Hippocampal formation (tissue), 2 donors: ENCODE results near the gene CLCN2.
"Not testable (repeated sequence)": the region's sequence is repeated elsewhere in the genome, so short reads cannot be mapped to it uniquely, and the experiment has no call there.

ENCODE experiments used
- DNase-seq, 2 donors: peaks; one replicate each; lab custom pipeline; 2025; lab: John Stamatoyannopoulos, UW

The CLCN2 gene

GRCh38 chr3:184345317-184346144 is 15.9 kb downstream of the CLCN2 start:
- peak; percentile 85 to 94 for DNase-seq

DNA sequence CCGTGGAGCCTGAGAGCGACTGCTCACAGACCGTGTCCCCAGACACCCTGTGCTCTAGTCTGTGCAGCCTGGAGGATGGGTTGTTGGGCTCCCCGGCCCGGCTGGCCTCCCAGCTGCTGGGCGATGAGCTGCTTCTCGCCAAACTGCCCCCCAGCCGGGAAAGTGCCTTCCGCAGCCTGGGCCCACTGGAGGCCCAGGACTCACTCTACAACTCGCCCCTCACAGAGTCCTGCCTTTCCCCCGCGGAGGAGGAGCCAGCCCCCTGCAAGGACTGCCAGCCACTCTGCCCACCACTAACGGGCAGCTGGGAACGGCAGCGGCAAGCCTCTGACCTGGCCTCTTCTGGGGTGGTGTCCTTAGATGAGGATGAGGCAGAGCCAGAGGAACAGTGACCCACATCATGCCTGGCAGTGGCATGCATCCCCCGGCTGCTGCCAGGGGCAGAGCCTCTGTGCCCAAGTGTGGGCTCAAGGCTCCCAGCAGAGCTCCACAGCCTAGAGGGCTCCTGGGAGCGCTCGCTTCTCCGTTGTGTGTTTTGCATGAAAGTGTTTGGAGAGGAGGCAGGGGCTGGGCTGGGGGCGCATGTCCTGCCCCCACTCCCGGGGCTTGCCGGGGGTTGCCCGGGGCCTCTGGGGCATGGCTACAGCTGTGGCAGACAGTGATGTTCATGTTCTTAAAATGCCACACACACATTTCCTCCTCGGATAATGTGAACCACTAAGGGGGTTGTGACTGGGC is 16.7 kb downstream of the CLCN2 start:
- DNase-seq, result no peak

DNA sequence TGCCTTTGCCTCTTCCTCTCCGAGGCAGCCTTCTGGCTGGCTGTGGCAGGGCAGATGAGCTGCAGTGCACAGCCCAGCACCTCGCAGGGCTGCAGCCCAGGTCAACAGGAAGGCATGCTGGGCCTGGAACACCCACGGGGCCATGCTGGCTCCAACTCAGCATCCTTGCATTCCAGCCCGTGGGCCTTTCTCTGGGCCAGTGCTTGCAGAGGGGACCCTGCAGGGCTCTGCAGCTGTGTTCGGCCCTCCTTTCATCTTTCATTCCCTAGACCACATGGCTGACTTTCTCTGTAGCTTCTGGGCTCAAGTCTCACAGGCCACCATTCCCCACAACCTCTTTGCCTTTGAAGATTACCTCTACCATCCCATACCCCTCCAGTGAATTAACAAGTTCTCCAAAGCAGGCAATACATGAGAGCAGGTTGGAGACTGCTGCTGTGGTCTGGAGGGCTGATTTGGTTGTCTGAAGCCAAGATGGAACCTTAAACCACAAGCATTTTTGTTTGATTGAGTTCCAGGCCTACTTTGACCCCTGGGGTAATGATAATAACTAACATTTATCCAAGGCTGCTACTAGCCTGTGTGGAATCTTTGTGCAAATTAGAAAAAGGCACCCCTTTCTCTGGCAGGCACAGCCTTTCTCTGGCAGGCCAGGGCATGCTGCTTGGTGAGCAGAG is 18.1 kb downstream of the CLCN2 start:
- DNase-seq, result no peak

GRCh38 chr3:184341925-184342324 is 19.5 kb downstream of the CLCN2 start:
- DNase-seq, result no peak

GRCh38 chr3:184339451-184340135 is 21.8 kb downstream of the CLCN2 start:
- not testable (repeated sequence) for DNase-seq

DNA sequence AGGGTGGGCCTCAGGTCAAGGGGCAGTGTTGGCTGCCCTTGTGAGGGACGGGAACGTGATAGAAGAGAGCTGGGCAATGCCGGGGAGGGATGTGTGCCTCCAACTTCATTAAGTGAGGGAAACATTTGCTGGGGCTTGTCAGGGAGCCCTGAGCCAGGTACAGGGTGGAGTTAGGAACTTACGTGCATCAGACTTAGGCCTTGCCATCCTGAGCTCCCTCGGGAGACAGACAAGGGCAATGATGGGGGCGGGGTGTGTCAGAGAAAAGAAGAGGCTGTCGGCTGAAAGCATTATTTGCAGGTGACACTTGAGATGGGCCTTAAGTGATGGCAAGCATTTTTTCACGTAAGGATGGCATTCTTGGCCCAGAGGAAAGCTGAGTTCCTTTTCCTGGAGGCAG is 22.4 kb downstream of the CLCN2 start:
- no peak for DNase-seq

DNA sequence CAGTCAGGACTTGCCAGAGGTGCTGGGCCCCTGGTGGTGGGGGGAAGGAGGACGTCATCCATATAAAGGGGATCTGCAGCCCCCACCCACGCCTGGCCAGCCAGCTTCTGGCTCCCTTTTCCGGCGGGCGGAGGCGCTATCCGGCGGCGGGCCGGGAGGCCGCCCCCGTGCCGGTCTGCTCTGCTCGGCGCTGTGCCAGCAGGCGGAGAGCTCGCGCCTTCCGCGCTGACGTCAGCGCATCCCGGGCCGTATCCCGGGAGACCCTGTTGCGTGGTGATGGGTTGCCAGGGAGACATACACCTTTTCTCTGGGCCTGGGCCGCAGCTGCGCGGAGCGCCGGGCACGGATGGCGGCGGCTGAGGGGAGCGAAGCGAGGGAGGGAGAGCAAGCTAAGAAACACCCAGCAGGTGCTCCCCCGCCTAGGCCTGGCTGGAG is 22.9 kb downstream of the CLCN2 start:
- DNase-seq, result peak; percentile 69 to 75

DNA sequence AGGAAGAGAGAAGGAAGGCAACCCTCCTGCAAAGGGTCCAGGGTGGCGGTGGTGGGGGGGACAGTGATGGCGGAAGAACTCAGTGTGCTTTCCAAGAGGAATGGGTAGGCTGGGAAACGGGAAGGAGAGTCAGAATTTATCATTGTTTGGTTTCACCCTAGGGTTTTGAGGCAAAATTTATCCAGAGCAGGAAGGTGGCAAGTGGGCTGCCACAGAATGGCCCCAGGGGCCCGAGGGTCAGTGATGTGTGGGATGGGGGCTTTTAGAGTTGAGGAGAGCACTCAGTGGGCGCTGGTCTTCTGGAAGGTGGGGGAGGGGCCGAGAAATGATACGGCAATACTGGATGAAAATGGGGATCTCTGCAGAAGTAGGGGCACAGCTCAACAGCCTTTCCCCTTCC is 23.4 kb downstream of the CLCN2 start:
- DNase-seq, result no peak

DNA sequence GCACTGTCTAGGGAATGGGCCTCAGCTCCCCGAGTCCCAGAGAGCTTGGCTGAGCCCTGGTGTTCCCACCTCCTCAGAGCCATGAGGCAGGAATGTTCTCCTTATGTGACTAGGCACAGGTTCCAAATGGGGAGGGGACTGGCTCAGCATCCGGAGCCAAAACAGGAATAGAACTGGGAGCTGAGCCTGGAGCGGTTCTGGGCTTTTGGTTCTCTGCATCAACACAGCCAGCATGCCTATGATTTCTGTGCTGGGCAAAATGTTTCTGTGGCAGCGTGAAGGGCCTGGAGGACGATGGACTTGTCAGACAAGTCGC is 24.0 kb downstream of the CLCN2 start, which contains the start of gene FAM131A:
Gene FAM131A, plus strand, starts transcription at position 202 of the 316 bp plus-strand sequence. Its CDS starts 31 bp downstream, at position 233.
- peak; percentile 53 to 81 for DNase-seq

DNA sequence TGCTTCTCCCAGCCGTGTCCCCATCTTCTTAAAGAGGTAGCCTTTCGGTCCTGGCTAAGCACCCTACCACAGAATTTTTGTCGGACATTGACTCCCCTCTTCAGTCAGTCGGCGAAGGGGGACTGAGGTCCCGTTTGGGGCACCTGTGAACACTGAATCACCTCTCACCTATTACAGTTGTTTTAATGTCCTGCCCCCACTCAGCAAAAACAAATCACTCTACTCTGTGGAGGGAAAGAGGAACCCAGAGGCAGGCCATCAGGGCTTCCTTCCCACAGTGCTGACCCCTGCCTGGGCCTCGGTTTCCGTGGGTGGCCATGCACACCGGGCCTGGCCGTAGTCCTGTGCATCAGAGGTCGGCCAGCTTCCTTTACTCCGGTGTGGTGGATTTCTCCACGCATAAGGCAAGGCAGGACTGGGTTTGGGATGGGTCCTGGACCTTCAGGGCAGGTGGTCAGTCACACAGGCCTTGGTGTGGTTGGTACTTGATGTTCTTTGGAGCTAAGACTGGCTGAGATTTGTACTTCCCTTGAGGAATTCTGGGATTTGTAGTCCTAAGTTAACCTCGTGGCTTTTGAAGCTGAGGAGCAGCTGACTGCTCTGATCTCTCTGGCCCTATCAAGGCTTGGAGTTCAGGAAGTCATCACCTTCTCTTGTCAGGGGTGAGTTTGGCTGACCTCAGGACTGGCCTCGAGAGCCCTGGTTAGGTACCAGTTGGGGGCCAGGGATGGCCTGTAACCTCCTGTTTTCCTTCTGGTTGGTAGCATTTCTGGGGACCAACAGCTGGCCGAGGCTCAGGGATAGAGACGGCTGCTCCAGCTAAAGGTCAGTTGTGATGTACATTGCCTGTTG is 24.6 kb downstream of the CLCN2 start:
- peak; percentile 59 to 63 for DNase-seq

GRCh38 chr3:184335661-184336546 is 25.5 kb downstream of the CLCN2 start:
- DNase-seq, result peak; percentile 77 to 79

DNA sequence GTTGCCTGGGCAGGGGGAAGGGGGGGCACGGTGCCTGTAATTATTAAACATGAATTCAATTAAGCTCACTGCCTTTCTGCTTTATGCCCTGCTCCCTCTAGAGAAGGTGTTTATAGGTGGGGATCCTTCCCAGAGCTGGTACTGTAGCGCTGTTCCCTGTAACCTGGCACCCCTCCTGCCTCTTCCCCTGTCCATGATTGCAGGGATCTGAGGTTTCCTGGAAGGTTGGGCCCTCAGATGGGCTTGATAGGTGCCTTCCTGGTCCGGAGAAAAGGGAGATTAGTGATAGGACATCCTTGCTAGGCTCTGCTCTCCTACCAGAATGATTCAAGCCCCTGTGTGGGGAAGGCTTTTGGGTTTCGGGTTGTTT is 26.1 kb downstream of the CLCN2 start:
- DNase-seq, result no peak

- no peak for DNase-seq
Measured at GRCh38 chr3:184334470-184335158, 26.8 kb downstream of the CLCN2 start.

- no peak for DNase-seq
Measured at GRCh38 chr3:184333700-184334099, 27.7 kb downstream of the CLCN2 start.

DNA sequence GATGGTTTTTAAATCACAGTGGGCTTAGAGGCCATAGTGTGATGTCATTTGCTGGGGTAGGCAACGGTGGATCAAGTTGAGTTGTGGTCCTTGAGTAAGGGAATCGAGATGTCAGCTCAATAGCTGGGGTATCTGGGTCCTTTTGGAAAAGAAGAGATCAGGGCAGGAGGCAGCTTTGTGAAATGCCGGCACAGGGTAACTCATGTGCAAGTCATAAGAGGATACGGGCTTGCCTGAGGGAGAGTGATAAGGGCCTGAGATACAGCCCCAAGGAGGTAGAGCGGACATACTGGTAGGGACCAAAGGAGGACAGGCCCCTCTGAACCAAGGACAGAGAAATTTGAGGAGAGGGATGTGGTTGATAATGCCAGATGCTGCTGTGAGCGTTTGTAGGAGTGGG is 28.2 kb downstream of the CLCN2 start:
- DNase-seq, result no peak

GRCh38 chr3:184332370-184333090 is 28.9 kb downstream of the CLCN2 start:
- no peak for DNase-seq

DNA sequence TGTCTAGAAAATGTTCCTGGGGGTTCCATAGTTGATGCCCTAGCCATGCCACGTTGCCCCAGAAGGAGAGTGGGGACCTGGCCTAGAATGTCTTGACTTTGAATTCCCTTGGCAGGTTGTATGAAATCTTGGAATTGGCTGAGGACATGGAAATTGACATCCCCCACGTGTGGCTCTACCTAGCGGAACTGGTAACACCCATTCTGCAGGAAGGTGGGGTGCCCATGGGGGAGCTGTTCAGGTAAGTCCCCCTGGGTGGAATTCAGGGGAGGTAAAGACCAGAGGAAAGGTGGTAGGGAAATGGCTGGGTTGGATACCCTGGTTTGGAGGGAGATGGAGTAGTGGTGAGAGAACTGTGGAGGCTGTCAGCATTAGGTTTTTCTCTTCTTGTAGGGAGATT is 32.9 kb downstream of the CLCN2 start:
- no peak for DNase-seq

GRCh38 chr3:184327171-184327570 is 34.2 kb downstream of the CLCN2 start:
- no peak for DNase-seq
